ENCODE measurements around the gene MICAL2. TPM values are rescaled to one million over a fixed set of nuclear protein-coding genes. Genes with fewer than 3 reads are reported as not detected.

Gene MICAL2
- total RNA-seq, 2 experiments from 2014 or later = not detected

GRCh38 chr11:12127206-12127898, 17.0 kb downstream of the MICAL2 start:
- DNase-seq (ENCODE audit: low spot score) = no peak
- H3K4me2 ChIP-seq (ENCODE audit: low read length) = no peak overlapping the region
- no peaks in the 10 kb centered on the region for H3K9me2 ChIP-seq (ENCODE audit: insufficient read depth, low read length)
- no peak overlapping the region for H3K4me3 ChIP-seq (ENCODE audit: low read depth, low read length, poor library complexity, severe bottlenecking)
- intact Hi-C loops (cut with micrococcal nuclease; ENCODE audit: unreplicated experiment) = loop anchor here (10.0 kb wide), 1 partner anchor 107 kb away; no protein-coding TSS in a partner anchor
- no peaks in the 10 kb centered on the region for H3K4me1 ChIP-seq (ENCODE audit: insufficient read depth, low read length, poor library complexity, severe bottlenecking)
- no peaks in the 10 kb centered on the region for H4K20me1 ChIP-seq (ENCODE audit: insufficient read depth, low read length)
- ChIA-PET CTCF (ENCODE audit: unreplicated experiment) (interaction anchor here (1.1 kb wide), 1 partner anchor 16 kb away, joined by 3 read pairs; no protein-coding TSS in a partner anchor), POLR2A (interaction anchor here (0.6 to 1.0 kb wide), 2 partner anchors 207 to 437 kb away, joined by 3 read pairs; no protein-coding TSS in a partner anchor)
- no peaks in the 10 kb centered on the region for H3K79me2 ChIP-seq (ENCODE audit: insufficient read depth, low read depth, low read length)
- TF ChIP-seq EZH2phosphoT487 (IDR thresholded peaks at IDR 0.05; ENCODE audit: borderline replicate concordance, low read depth, low read length) = no peak
- no peak for TF ChIP-seq CTCF (conservative IDR thresholded peaks at IDR 0.05; ENCODE audit: low read length)
- BruUV-seq (replicated peaks) = no TSS peak
- no peaks in the 10 kb centered on the region for H3K9me3 ChIP-seq (ENCODE audit: low read length)
- no peak overlapping the region for H2AFZ ChIP-seq (ENCODE audit: low read length)
- no peak overlapping the region for H3K27ac ChIP-seq (ENCODE audit: low read depth, low read length, poor library complexity, severe bottlenecking)
- H3K36me3 ChIP-seq (ENCODE audit: insufficient read depth, low read length) = no peaks in the 10 kb centered on the region

GRCh38 chr11:12128301-12128751, 17.9 kb downstream of the MICAL2 start:
- Histone ChIP-seq H3K27ac (ENCODE audit: low read depth, low read length, poor library complexity, severe bottlenecking) (no peak overlapping the region), H3K9me2 (ENCODE audit: insufficient read depth, low read length) (no peaks in the 10 kb centered on the region), H3K4me1 (ENCODE audit: insufficient read depth, low read length, poor library complexity, severe bottlenecking) (no peaks in the 10 kb centered on the region), H4K20me1 (ENCODE audit: insufficient read depth, low read length) (no peaks in the 10 kb centered on the region), H3K79me2 (ENCODE audit: insufficient read depth, low read depth, low read length) (no peaks in the 10 kb centered on the region), H3K4me3 (ENCODE audit: low read depth, low read length, poor library complexity, severe bottlenecking) (no peak overlapping the region), H3K4me2 (ENCODE audit: low read length) (no peak overlapping the region), H3K36me3 (ENCODE audit: insufficient read depth, low read length) (no peaks in the 10 kb centered on the region), H2AFZ (ENCODE audit: low read length) (no peak overlapping the region), H3K9me3 (ENCODE audit: low read length) (no peaks in the 10 kb centered on the region)
- BruUV-seq (replicated peaks) = no TSS peak
- no peak for DNase-seq (ENCODE audit: low spot score)
- POLR2A ChIA-PET = interaction anchor here (0.6 kb wide), 1 partner anchor 269 kb away, joined by 3 read pairs; no protein-coding TSS in a partner anchor
- TF ChIP-seq CTCF (conservative IDR thresholded peaks at IDR 0.05; ENCODE audit: low read length) = no peak
- TF ChIP-seq EZH2phosphoT487 (IDR thresholded peaks at IDR 0.05; ENCODE audit: borderline replicate concordance, low read depth, low read length) = no peak
- intact Hi-C loops (cut with micrococcal nuclease; ENCODE audit: unreplicated experiment) = loop anchor here (10.0 kb wide), 1 partner anchor 106 kb away; no protein-coding TSS in a partner anchor
- CTCF ChIA-PET (ENCODE audit: unreplicated experiment) = no interaction called here

GRCh38 chr11:12129227-12129626, 18.8 kb downstream of the MICAL2 start:
- Histone ChIP-seq H3K4me3 (ENCODE audit: low read depth, low read length, poor library complexity, severe bottlenecking) (no peak overlapping the region), H3K36me3 (ENCODE audit: insufficient read depth, low read length) (no peaks in the 10 kb centered on the region), H3K4me1 (ENCODE audit: insufficient read depth, low read length, poor library complexity, severe bottlenecking) (no peaks in the 10 kb centered on the region), H3K4me2 (ENCODE audit: low read length) (no peak overlapping the region), H3K9me3 (ENCODE audit: low read length) (no peaks in the 10 kb centered on the region), H2AFZ (ENCODE audit: low read length) (no peak overlapping the region), H3K9me2 (ENCODE audit: insufficient read depth, low read length) (no peaks in the 10 kb centered on the region), H3K27ac (ENCODE audit: low read depth, low read length, poor library complexity, severe bottlenecking) (no peak overlapping the region), H3K79me2 (ENCODE audit: insufficient read depth, low read depth, low read length) (no peaks in the 10 kb centered on the region), H4K20me1 (ENCODE audit: insufficient read depth, low read length) (no peaks in the 10 kb centered on the region)
- CTCF ChIA-PET (ENCODE audit: unreplicated experiment) = no interaction called here
- no TSS peak for BruUV-seq (replicated peaks)
- POLR2A ChIA-PET = no interaction called here
- intact Hi-C loops (cut with micrococcal nuclease; ENCODE audit: unreplicated experiment) = loop anchor here (10.0 kb wide), 1 partner anchor 106 kb away; no protein-coding TSS in a partner anchor
- TF ChIP-seq CTCF (conservative IDR thresholded peaks at IDR 0.05; ENCODE audit: low read length) (no peak), EZH2phosphoT487 (IDR thresholded peaks at IDR 0.05; ENCODE audit: borderline replicate concordance, low read depth, low read length) (no peak)
- DNase-seq (ENCODE audit: low spot score) = no peak

All from OCI-LY7 (cell line).